CD4-positive, alpha-beta T cell treated with Interleukin-15 for 4 hours (primary cell): Measurements from ENCODE around the gene KLHL7.
"Not testable (repeated sequence)": the region's sequence is repeated elsewhere in the genome, so short reads cannot be mapped to it uniquely, and the experiment has no call there.

Experiments
- DNase-seq: peaks from one replicate; pipeline ENCODE4 v3.0.0-alpha.2; 2020; ENCODE audit warnings: low spot score

Gene KLHL7

DNA sequence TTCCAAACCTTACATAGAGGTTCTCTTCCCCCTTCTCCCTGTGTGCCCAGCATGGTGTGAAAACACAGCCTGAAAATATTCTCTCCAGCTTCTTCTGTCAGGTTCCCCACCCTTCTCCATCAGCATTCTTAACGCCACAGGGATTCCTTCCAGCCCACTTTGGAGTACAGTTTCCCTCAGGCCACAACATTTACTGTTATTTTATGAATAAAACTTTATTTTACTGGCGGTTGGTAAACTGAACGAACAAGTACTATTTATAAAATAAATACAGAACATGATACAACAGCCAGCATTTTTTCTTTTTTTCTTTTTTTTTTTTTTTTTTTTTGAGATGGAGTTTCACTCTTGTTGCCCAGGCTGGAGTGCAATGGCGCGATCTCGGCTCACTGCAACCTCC is 109.4 kb downstream of the KLHL7 start:
- DNase-seq = no peak

DNA sequence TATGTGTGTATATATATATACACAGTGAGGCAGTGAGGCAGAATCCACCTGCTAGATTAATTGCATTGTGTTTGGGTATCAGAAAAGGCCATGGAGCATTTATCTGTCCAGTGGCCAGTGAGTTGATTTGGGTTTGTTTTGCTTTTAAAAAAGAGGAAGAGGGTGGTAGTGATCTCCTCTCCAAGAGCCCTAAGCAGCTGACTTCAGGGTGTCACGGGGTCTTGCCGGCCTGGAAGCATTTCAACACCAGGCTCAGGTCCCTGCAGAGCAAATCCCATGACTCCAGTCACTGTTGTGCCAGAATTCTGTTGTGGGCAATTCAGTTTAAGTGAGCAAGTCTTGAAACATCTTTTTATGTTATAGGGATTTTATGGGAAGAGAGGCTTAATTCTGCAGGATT is 110.4 kb downstream of the KLHL7 start:
- DNase-seq = no peak

DNA sequence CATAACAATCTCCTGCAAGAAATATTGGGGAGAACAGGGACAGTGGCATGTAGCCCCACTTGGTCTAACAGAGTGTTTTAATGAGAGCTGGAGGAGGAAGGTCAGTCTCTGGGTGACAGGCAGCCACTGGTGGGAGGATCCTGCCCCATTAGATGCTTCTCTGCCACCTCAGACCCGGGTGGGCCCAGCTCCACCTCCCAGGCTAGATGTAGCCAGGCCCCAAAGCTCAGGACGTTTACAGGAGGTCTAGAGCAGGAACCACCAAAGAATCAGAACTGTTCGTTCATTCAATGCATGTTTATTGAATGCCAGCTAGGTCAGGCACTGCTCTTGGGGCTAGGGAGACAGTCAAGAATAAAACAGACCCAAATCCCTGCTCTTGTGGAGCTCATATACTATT is 112.6 kb downstream of the KLHL7 start:
- no peak for DNase-seq

DNA sequence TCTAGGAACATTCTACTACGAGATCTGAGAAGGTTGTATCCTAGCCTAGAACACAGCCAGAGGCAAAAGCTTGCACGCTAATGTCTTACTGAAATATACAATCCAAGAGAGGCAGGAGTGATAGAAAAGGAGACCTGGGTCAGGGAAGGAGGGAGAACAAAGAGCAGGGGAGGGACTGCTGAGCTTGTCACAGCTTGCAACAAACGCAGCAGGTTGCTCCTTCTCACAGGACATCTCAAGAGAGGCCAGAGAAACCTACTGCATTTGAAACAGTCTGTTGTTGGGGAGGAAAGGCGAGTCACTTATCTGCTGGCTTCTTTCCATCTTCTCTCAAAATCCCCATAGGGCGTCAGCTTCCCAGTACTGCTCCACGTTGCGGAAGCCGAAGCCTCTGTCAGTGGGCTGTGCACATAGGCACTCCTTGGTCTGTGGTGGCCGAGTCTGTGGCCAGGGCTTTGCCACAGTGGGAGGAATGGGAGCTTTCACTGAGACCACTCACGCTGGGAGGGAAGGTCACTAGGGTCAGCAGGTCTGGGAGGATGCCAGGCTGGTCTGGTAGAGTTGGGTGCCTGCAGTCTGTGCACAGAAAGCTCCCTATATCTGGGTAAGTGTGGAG is 115.2 kb downstream of the KLHL7 start:
- DNase-seq = no peak

DNA sequence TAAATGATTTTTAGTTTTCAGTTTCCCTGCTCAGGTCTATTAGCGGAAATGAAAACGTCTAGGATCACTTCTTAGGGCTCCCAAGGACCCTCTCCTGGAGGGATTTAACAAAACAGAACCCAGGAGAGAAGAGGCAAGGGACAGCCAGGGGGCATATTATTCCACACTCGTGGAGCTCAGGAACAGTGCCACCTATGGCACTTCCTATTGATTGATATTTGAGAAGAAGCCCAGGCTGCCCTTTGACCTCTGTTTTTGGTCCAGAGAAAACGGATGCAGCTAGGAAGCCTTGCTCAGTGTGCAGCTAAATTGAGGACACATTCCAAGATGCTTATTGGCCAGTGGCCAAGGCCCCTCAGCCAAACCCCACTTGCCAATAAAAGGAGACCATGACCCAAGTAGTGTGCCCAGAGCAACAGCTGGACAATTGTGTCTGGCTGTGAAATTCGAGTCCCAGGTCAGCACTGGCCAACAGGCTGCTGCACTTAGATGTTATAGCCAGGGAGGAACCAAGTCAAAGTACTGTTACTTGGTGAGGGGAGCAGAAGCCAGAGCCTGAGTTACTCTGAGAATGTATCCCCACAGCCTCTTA is 117.0 kb downstream of the KLHL7 start:
- DNase-seq = no peak

DNA sequence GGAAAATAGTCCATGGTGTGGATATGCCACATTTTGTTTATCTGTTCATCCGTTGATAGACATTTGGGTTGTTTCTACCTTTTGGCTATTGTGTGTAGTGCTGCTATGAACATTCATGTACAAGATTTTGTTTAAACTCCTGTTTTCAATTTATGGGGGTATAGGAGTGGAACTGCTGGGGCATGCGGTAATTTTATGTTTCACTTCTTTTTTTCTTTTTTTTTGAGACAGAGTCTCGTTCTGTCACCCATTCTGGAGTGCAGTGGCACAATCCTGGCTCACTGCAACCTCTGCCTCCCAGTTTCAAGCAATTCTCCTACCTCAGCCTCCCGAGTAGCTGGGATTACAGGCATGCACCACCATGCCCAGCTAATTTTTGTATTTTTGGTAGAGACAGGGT is 118.8 kb downstream of the KLHL7 start:
- DNase-seq = not testable (repeated sequence)

DNA sequence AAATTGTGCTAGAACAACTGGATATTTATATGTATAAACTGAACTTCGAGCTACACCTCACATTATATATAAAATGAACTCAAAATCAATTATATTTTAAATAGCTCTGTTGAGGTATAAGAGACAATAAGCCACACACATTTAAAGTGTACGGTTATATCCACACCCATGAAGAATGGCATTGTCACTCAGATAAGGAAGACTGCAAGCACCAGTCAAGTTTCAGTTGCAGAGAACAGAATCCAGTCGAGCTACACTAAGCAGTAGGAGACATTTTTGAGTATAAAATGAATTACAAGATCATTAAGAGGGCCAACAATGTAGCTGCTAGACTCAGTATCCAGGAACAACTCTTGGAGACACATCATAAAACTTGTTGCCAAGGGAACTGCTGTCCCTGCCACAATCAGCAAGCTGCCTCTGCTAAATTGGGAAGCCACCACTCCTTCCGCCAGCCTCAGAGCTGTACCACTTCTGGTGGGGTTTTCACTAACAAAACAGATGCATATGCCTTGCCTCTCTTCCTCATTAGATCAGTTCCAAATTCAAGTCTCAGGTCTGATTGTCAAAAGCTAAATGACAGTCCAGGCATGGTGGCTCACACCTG is 121.4 kb downstream of the KLHL7 start:
- no peak for DNase-seq
